COLO668 (cell line): ENCODE measurements around the gene ACOT13.
A peak's percentile ranks its signal among the peaks of the same experiment; 100 is the strongest.
"Not testable (repeated sequence)": the region's sequence is repeated elsewhere in the genome, so short reads cannot be mapped to it uniquely, and the experiment has no call there.

Experiments
- DNase-seq: peaks from one replicate; lab custom pipeline; 2025; ENCODE audit not compliant: unreplicated experiment; lab: John Stamatoyannopoulos, UW

ACOT13 gene

GRCh38 chr6:24666641-24667377 lies at the start of gene ACOT13, which contains the start of gene TDP2:
Gene ACOT13, plus strand, starts transcription at chr6:24667077. Its CDS starts 187 bp downstream, at chr6:24667264.
Gene TDP2, minus strand, starts transcription at chr6:24666899. Its CDS starts 37 bp downstream, at chr6:24666862.
- peak; percentile 94 for DNase-seq

- no peak for DNase-seq
These were observed 47.2 kb upstream of the ACOT13 start for GRCh38 chr6:24619661-24620060.

- DNase-seq, result no peak
These were observed 46.2 kb upstream of the ACOT13 start for GRCh38 chr6:24620637-24621036.

GRCh38 chr6:24621626-24622289 lies 45.1 kb upstream of the ACOT13 start:
- DNase-seq, result no peak

GRCh38 chr6:24630856-24631505 lies 35.9 kb upstream of the ACOT13 start:
- DNase-seq, result no peak

- DNase-seq, result no peak
These were observed 35.2 kb upstream of the ACOT13 start for GRCh38 chr6:24631671-24632070.

- no peak for DNase-seq
These were observed 34.3 kb upstream of the ACOT13 start for GRCh38 chr6:24632573-24632972.

- no peak for DNase-seq
These were observed 30.2 kb upstream of the ACOT13 start for GRCh38 chr6:24636681-24637080.

GRCh38 chr6:24640166-24640565 lies 26.7 kb upstream of the ACOT13 start:
- DNase-seq, result no peak

GRCh38 chr6:24640631-24641030 lies 26.2 kb upstream of the ACOT13 start:
- DNase-seq, result not testable (repeated sequence)

GRCh38 chr6:24642061-24642460 lies 24.8 kb upstream of the ACOT13 start:
- no peak for DNase-seq

GRCh38 chr6:24643920-24644319 lies 23.0 kb upstream of the ACOT13 start:
- DNase-seq, result no peak

GRCh38 chr6:24644377-24644776 lies 22.5 kb upstream of the ACOT13 start:
- no peak for DNase-seq

- no peak for DNase-seq
These were observed 20.1 kb upstream of the ACOT13 start for GRCh38 chr6:24646771-24647170.

GRCh38 chr6:24648276-24648675 lies 18.6 kb upstream of the ACOT13 start:
- DNase-seq, result no peak

GRCh38 chr6:24649691-24650090 lies 17.2 kb upstream of the ACOT13 start:
- no peak for DNase-seq

GRCh38 chr6:24650365-24650764 lies 16.5 kb upstream of the ACOT13 start:
- DNase-seq, result no peak

- no peak for DNase-seq
These were observed 11.7 kb upstream of the ACOT13 start for GRCh38 chr6:24655215-24655614.

GRCh38 chr6:24658573-24659560 lies 8.0 kb upstream of the ACOT13 start:
- no peak for DNase-seq

GRCh38 chr6:24659561-24659960 lies 7.3 kb upstream of the ACOT13 start:
- no peak for DNase-seq

- no peak for DNase-seq
These were observed 6.8 kb upstream of the ACOT13 start for GRCh38 chr6:24660105-24660504.
